Stomach (tissue), 4 donors: Measurements from ENCODE around the gene APOL2.
"Not testable (repeated sequence)": the region's sequence is repeated elsewhere in the genome, so short reads cannot be mapped to it uniquely, and the experiment has no call there.

Source experiments
- CTCF ChIP-seq, 7 experiments: fragments of 450-650 bp in 4 of 7; fragments of 200-600 bp in 3 of 7; sonication (generic) in 3 of 7; IDR thresholded peaks; one replicate each; pipeline ENCODE4 v1.5.1; 2016 to 2019; ENCODE audit warnings: antibody characterized with exemption in 7 of 7, control low read depth in 2 of 7, mild to moderate bottlenecking in 1 of 7
- EP300 ChIP-seq: sonication (generic); formaldehyde crosslinking; IDR thresholded peaks from one replicate; pipeline ENCODE4 v1.6.1; 2017; ENCODE audit warnings: antibody characterized with exemption
- POLR2A ChIP-seq, 4 donors: fragments of 450-650 bp; IDR thresholded peaks; one replicate each; pipeline ENCODE4 v1.6.1; 2016; ENCODE audit warnings: antibody characterized with exemption in 4 of 4, control low read depth in 2 of 4, mild to moderate bottlenecking in 1 of 4, moderate library complexity in 1 of 4
- POLR2AphosphoS5 ChIP-seq, 3 donors: sonication (generic); formaldehyde crosslinking; IDR thresholded peaks; one replicate each; pipeline ENCODE4 v1.6.1; 2016; ENCODE audit warnings: antibody characterized with exemption in 3 of 3

GRCh38 chr22:36250292-36250960 lies 11.1 kb upstream of the APOL2 start:
- TF ChIP-seq CTCF (IDR thresholded peaks at IDR 0.05); POLR2A (IDR thresholded peaks at IDR 0.05); POLR2AphosphoS5 (IDR thresholded peaks at IDR 0.05); EP300: not testable (repeated sequence)
